Kasumi-1 (cell line): ENCODE data around the gene ULK3.

Experiments used
- DNase-seq, 2 experiments: peaks; one replicate each; lab custom pipeline; 2025; lab: John Stamatoyannopoulos, UW

ULK3 gene

DNA sequence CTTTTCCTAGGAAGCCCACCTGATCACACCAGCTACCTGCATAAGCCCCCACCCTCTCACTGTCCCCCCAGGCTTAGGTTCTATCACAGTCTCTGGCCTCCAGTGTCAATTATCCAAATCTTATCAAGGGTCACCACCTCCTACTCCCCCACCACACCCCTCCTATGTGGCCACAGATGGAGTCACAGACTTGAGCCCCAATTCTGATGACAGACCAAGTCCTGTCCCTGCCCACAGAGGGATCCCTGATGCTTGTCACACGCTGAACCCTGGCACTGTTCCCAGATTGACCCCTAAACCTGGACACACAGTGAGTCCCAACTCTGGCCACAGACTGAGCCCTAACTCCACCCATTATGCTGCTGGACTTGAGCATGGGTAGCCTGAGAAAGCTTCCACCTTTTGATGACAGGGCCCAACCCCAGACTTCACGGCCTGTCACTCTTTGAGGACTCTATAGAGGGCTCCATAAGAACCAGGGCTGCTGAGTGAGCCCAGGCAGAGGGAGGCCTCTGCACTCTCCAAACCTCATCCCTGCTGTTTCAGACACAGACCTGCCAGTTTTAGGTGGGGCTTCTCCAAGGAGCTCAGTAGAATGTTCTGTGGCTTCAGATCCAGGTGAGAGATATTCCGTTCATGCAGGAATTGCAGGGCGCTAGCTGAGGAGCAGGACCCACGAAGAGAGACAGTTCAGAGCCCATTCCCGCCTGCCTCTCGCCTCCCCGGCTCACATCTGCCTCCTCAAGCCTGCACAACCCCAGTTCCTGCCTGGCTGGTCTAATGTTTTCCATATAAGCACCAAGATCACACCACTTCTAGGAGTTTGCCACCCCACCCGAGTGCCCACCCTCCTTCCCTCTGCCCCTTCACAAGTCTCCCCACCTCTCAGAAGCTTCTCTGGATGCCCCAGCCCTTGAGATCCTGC, 1.8 kb downstream of the ULK3 start:
- no peak for DNase-seq

- DNase-seq: no peak
Observed at GRCh38 chr15:74839526-74840395, 3.2 kb downstream of the ULK3 start.

- no peak for DNase-seq
Observed at GRCh38 chr15:74838746-74839525, 4.0 kb downstream of the ULK3 start.

DNA sequence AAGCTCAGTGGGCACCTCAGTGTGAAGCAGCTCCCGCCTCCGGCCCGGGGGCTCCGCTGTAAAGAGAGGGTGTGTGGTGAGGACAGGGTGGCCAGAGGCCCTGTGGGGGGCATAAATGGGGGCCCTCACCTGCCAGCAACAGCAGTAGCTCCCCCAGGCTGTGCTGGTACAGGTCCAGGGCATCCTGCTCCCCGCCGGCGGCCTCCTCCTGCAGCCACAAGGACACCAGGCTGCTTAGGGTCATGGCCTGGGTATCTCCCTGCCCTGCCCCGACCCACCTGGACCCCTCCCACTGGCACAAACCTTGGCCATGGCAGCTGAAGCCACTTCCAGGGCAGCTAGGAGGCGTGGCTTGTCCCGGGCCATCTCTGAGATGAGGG, 4.8 kb downstream of the ULK3 start:
- no peak for DNase-seq

DNA sequence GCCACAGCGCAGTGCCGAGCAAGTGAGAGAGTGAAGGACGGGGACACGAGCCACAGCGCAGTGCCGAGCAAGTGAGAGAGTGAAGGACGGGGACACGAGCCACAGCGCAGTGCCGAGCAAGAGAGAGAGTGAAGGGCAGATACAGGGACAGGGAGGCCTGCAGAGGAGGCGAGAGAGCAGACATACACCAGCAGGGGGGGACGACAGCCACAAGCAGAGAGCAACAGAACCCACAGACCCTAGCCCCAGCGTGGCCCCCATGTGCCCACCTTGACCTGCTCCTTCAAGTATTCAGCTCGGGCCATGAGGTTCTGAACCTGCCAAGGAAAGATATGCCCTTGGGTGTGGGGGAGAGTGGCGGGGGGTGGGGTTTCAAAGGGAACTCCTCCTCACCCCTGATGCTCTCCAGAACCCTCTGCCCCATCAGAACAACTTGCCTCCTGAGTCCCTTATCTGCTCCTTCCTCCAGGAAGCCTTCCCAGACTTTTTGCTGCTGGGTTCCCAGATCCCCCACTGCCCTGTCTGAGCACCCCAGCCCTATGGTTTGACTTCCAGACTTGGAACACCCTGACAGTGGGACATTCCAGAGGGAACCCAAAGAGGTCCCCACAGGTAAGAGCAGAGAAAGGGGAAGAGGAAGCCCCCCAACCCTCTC, 5.3 kb downstream of the ULK3 start:
- no peak for DNase-seq

- DNase-seq: no peak
Observed at GRCh38 chr15:74836846-74837245, 6.1 kb downstream of the ULK3 start.

DNA sequence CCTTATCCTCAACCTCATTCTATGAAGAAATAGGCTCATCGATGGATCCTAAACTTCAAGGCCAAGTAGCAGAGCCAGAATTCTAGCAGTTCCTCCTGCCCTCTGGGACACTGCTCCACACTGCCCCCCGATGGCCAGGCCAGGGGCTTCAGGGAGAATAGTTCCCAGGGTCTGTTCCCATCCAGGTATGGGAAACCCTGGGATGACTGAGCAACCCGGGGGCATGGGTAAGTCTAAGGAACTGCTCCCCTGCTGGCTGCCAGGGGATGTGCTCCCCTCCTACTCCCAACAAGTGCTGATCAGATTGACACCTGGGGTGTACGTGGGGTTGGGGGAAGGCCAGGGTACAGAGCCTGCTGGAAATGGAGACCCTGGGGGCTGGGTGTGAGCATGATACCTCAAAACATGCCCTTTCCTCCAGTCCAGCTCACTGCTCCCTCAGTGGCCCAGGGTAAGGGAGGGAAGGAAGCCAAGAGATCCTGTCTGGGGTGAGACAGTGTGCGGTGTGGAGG, 7.6 kb downstream of the ULK3 start:
- peak; percentile 52 to 65 for DNase-seq

GRCh38 chr15:74833376-74834107, 9.4 kb downstream of the ULK3 start:
- DNase-seq: peak; percentile 29 to 31

GRCh38 chr15:74832826-74833225, 10.1 kb downstream of the ULK3 start:
- no peak for DNase-seq

DNA sequence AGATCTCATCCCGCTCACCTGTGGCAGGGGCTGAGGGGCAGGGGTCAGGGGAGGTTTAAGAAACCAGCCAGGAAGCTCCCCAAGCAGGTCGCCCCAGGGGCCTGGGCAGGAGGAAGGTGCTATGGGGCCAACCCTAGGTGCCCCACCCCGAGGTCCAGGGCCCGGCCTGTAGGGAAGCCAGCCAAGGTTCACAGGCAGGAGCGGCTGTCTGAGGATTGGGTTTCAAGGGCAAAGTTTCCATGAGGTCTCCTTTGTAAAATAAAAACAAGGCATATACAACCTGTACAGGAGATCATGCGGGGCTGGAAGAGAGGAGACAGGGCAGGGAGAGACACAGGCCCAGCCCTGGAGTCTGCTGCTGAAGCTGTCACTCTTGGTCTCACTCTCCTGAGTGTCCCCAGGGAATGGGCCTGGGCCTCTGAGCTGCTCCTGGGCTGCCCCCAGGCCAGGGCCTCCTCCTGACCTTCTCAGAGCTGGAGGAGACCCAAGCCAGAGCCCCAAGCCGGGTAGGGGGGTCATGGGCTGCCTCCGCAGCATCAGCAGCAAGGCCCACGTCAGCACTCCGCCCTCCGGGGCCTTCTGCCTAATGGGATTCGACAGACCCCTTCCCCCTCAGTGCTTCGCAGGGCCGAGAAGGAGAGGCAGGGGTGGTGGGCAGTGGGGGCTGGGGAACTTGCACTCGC, 11.0 kb downstream of the ULK3 start:
- no peak for DNase-seq

- DNase-seq: no peak
Observed at GRCh38 chr15:74830868-74831267, 12.1 kb downstream of the ULK3 start.

- no peak for DNase-seq
Observed at GRCh38 chr15:74829991-74830390, 13.0 kb downstream of the ULK3 start.

GRCh38 chr15:74829486-74829885, 13.5 kb downstream of the ULK3 start:
- DNase-seq: no peak

GRCh38 chr15:74828835-74829234, 14.1 kb downstream of the ULK3 start:
- no peak for DNase-seq

DNA sequence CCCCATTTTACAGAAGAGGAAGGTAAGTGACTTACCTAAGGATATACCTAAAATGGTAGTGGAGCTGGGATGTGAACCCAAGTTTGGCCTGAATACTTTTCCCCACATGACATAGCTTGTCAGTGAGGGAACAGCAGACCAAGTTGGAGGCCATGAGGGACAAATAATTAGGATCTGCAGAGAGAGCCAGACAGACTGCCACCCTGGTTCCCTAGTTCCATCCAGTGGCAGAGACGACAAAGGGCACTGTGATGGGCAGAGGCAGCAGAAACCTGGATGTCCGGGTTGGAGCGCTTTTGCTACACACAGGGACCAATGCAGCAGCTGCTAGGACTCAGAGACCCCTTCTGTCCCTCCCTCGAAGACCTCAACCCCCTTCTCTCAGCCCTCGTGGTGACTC, 15.3 kb downstream of the ULK3 start:
- no peak for DNase-seq

GRCh38 chr15:74826921-74827320, 16.0 kb downstream of the ULK3 start:
- no peak for DNase-seq

DNA sequence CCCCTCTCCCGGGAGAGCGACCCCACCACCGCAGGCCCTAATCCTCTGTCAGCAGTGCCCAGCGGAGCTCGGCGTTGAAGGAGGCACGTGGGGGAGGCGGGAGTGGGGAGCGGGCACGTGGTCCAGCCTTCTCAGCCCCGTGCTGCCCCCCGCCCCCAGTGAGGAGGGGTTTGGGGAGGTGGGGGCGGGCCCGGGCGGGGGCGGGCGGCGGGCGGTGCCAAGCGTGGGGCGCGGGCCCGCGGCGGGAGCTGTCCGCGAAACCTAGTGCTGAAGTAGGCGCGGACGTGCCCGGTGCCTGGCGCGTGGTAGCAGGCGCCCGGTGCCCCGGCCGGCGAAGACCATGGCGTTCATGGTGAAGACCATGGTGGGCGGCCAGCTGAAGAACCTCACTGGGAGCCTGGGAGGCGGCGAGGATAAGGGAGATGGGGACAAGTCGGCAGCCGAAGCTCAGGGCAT, 16.6 kb downstream of the ULK3 start, which contains the start of gene CPLX3:
Gene CPLX3 (plus strand): TSS at position 264 of the 456 bp plus-strand sequence. CDS start 77 bp downstream, at position 341.
- DNase-seq: peak; percentile 13 to 15

DNA sequence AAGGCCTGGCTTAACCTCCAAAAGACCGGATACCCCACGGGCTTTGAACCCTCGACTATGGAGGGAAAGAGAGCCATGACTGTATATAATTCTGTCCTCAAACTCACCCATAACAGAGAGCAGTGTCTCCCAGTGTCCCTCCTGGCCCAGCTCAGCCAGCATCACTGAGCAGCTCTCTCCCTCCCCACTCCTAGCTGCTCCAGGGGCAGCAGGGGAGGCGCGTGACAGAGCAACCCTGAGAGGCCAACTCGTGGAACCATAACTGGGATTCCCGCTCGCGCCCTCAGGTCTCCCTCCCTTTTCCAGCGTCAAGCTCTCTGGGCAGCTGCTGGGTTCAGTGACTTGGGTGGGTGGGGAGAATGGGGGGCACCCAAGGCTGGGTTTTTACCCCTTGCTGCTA, 17.1 kb downstream of the ULK3 start:
- DNase-seq: no peak

- DNase-seq: no peak
Observed at GRCh38 chr15:74824976-74825375, 18.0 kb downstream of the ULK3 start.

DNA sequence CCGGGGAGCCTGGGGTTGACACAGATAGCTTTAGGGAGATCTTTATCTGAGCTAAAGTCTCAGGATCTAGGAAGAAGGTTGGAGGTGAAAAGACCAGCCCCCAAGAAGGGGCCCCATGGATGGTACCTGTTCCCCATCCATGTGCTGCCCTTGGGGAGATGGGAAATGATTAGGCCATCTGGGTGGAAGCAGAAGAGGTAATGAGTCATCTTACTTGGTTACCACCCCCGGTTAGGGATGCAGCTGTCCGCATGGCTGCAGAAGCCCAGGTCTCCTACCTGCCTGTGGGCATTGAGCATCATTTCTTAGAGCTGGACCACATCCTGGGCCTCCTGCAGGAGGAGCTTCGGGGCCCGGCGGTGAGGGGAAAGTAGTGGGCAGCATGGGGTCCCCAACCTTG, 19.6 kb downstream of the ULK3 start:
- no peak for DNase-seq
